GM12891 (cell line): ENCODE data around the gene FOXB2.

Experiments
- PAX5 ChIP-seq: IDR thresholded peaks from 2 replicates; pipeline ENCODE4 v1.6.1; 2011; ENCODE audit warnings: low read length, moderate library complexity, mild to moderate bottlenecking; ENCODE audit not compliant: insufficient read depth, severe bottlenecking
- POLR2A ChIP-seq: IDR thresholded peaks from 2 replicates; pipeline ENCODE4 v1.6.1; 2011; ENCODE audit warnings: low read depth, low read length, control low read depth
- POLR2AphosphoS5 ChIP-seq: IDR thresholded peaks from 2 replicates; pipeline ENCODE4 v1.6.1; 2011; ENCODE audit warnings: low read depth, low read length, control low read depth
- SPI1 ChIP-seq: IDR thresholded peaks from 2 replicates; pipeline ENCODE4 v1.6.1; 2011; ENCODE audit warnings: low read depth, low read length, control low read depth
- TAF1 ChIP-seq: IDR thresholded peaks from 2 replicates; pipeline ENCODE4 v1.6.1; 2011; ENCODE audit warnings: low read depth, low read length, control low read depth

GRCh38 chr9:77019236-77019925, at the start of gene FOXB2:
- no peak for TF ChIP-seq POLR2A
- no peak for TF ChIP-seq SPI1
- no peak for TF ChIP-seq TAF1
- TF ChIP-seq POLR2AphosphoS5: no peak
- TF ChIP-seq PAX5: no peak
